Measurements from ENCODE around the gene HOXB1. TPM values are rescaled to one million over a fixed set of nuclear protein-coding genes. Genes with fewer than 3 reads are reported as not detected.

Gene HOXB1
- total RNA-seq, 1 experiment from 2014 or later = not detected

DNA sequence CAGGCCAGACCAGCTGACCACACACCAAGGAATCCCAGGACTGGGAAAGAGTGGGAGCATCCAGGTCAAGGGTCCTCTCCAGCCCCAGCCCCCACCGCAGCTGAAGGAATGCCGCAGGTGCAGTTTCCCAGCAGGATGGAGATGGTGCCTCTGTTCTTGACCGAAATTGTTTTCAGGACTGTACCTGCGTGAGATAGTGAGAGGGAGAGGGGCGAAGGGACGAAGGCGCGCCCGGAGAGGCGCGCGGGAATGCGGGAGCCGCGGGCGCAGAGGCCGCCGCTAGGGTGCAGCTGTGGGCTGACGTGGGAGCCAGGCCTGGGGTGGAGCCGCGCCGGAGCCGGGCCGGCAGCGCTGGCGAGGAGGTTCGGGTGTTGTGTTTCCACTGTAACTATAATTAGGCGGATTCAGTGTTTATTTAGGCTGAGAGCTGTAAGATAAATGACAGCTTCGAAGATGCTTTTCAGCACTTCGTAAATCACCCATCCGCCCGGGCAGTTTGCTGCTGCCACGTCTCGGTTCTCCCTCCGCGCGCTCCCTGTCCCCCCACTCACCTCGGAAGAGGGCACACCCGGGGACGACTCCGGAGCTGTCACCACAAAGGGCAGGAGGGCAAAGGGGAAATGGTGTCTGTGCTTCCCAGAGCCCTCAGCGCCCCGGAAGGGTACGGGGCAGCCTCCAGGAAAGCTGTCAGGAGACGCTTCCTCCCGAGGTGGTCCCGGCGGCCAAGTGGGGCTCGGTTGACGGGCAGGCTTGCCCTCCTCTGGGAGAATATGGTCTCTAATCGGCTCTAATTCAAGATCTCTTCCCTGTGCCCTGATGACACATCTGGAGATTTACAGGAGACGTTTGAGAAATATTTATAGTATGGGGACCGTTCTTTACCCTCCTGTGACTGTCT, 38.2 kb downstream of the HOXB1 start:
- no TSS peak for BruUV-seq (replicated peaks)
- Histone ChIP-seq H3K79me2 (ENCODE audit: low read depth) (no peaks in the 10 kb centered on the region), H3K9me3 (ENCODE audit: insufficient read depth, low read depth) (no peaks in the 10 kb centered on the region), H3K4me3 (peak overlapping the region; percentile 51; the same call in 1 of the 2 replicates), H2AFZ (peak overlapping the region; percentile 78; the same call in 1 of the 2 replicates), H4K20me1 (ENCODE audit: insufficient read depth) (no peaks in the 10 kb centered on the region), H3K27me3 (ENCODE audit: insufficient read depth, low read depth) (no peaks in the 10 kb centered on the region), H3K4me1 (replicated peaks; ENCODE audit: insufficient read depth) (peaks cover 64% of the 10 kb centered on the region), H3K36me3 (ENCODE audit: low read depth) (no peaks in the 10 kb centered on the region), H3K4me2 (peak overlapping the region; percentile 85), H3F3A (ENCODE audit: insufficient read depth, low read depth) (peaks cover 37% of the 10 kb centered on the region), H3K9me2 (ENCODE audit: insufficient read depth) (no peaks in the 10 kb centered on the region), H3K27ac (no peak overlapping the region)
- intact Hi-C loops (cut with micrococcal nuclease; ENCODE audit: unreplicated experiment) = no loop called here
- TF ChIP-seq EZH2 (IDR thresholded peaks at IDR 0.05; ENCODE audit: low read depth) = no peak
- TF ChIP-seq, protein P1, sequence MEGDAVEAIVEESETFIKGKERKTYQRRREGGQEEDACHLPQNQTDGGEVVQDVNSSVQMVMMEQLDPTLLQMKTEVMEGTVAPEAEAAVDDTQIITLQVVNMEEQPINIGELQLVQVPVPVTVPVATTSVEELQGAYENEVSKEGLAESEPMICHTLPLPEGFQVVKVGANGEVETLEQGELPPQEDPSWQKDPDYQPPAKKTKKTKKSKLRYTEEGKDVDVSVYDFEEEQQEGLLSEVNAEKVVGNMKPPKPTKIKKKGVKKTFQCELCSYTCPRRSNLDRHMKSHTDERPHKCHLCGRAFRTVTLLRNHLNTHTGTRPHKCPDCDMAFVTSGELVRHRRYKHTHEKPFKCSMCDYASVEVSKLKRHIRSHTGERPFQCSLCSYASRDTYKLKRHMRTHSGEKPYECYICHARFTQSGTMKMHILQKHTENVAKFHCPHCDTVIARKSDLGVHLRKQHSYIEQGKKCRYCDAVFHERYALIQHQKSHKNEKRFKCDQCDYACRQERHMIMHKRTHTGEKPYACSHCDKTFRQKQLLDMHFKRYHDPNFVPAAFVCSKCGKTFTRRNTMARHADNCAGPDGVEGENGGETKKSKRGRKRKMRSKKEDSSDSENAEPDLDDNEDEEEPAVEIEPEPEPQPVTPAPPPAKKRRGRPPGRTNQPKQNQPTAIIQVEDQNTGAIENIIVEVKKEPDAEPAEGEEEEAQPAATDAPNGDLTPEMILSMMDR (conservative IDR thresholded peaks at IDR 0.05) = peak; percentile 72
- POLR2A ChIA-PET (ENCODE audit: unreplicated experiment) = interaction anchor here (0.5 to 0.7 kb wide), 2 partner anchors 64 to 109 kb away, joined by 3 to 19 read pairs; no protein-coding TSS in a partner anchor
- DNase-seq = peak; percentile 50 to 59
- CTCF ChIA-PET = interaction anchor here (1.2 kb wide), 1 partner anchor 122 kb away, joined by 4 read pairs; no protein-coding TSS in a partner anchor

DNA sequence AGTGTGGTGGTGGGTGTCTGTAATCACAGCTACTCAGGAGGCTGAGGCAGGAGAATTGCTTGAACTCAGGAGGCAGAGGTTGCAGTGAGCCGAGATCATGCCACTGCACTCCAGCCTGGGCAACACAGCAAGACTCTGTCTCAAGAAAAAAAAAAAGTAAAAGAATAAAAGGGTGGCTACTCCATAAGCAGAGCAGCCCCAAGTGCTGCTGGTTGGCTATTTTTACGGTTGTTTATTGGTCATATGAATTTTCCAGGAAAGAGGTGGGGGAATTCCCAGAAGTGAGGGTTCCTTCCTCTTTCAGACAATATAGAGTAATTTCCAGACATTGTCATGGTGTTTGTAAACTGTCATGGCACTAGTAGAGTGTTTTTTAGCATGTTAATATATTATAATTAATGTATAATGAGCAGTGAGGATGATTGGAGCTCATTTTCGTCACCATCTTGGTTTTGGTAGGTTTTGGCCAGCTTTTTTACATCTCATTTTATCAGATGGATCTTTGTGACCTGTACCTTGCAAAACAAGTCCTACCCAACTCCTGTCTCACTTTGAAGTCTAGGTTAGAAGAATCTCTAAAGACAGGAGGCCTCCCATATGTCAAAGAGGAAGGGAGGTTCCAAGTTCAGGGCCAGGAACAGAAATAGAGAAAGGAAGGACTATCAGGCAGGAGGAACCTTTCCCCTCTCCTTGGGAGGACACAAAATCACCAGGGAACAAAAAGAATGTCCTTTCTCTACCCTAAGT, 39.1 kb downstream of the HOXB1 start:
- no TSS peak for BruUV-seq (replicated peaks)
- ChIA-PET CTCF (no interaction called here), POLR2A (ENCODE audit: unreplicated experiment) (no interaction called here)
- no peak for TF ChIP-seq EZH2 (IDR thresholded peaks at IDR 0.05; ENCODE audit: low read depth)
- TF ChIP-seq, protein P1 (conservative IDR thresholded peaks at IDR 0.05) = no peak
- Histone ChIP-seq H3K9me3 (ENCODE audit: insufficient read depth, low read depth) (no peaks in the 10 kb centered on the region), H3F3A (ENCODE audit: insufficient read depth, low read depth) (peaks cover 28% of the 10 kb centered on the region), H4K20me1 (ENCODE audit: insufficient read depth) (no peaks in the 10 kb centered on the region), H3K79me2 (ENCODE audit: low read depth) (no peaks in the 10 kb centered on the region), H3K27me3 (ENCODE audit: insufficient read depth, low read depth) (no peaks in the 10 kb centered on the region), H3K4me3 (no peak overlapping the region), H3K9me2 (ENCODE audit: insufficient read depth) (no peaks in the 10 kb centered on the region), H2AFZ (no peak overlapping the region), H3K4me1 (replicated peaks; ENCODE audit: insufficient read depth) (peaks cover 55% of the 10 kb centered on the region), H3K36me3 (ENCODE audit: low read depth) (no peaks in the 10 kb centered on the region), H3K4me2 (no peak overlapping the region), H3K27ac (no peak overlapping the region)
- DNase-seq = no peak
- intact Hi-C loops (cut with micrococcal nuclease; ENCODE audit: unreplicated experiment) = no loop called here

GRCh38 chr17:48490451-48490892, 40.3 kb downstream of the HOXB1 start:
- Histone ChIP-seq H3K36me3 (ENCODE audit: low read depth) (no peaks in the 10 kb centered on the region), H3K9me2 (ENCODE audit: insufficient read depth) (no peaks in the 10 kb centered on the region), H2AFZ (no peak overlapping the region), H3K4me1 (replicated peaks; ENCODE audit: insufficient read depth) (peaks cover 42% of the 10 kb centered on the region), H3K27me3 (ENCODE audit: insufficient read depth, low read depth) (no peaks in the 10 kb centered on the region), H3K4me3 (no peak overlapping the region), H3K27ac (no peak overlapping the region), H3K4me2 (no peak overlapping the region), H3F3A (ENCODE audit: insufficient read depth, low read depth) (peaks cover 24% of the 10 kb centered on the region; the same call in 1 of the 2 replicates), H3K79me2 (ENCODE audit: low read depth) (no peaks in the 10 kb centered on the region), H3K9me3 (ENCODE audit: insufficient read depth, low read depth) (no peaks in the 10 kb centered on the region), H4K20me1 (ENCODE audit: insufficient read depth) (no peaks in the 10 kb centered on the region)
- CTCF ChIA-PET = interaction anchor here (0.5 kb wide), 1 partner anchor 139 kb away, joined by 6 read pairs; no protein-coding TSS in a partner anchor
- POLR2A ChIA-PET (ENCODE audit: unreplicated experiment) = no interaction called here
- no peak for DNase-seq
- BruUV-seq (replicated peaks) = no TSS peak
- TF ChIP-seq, protein P1 (conservative IDR thresholded peaks at IDR 0.05) = no peak
- TF ChIP-seq EZH2 (IDR thresholded peaks at IDR 0.05; ENCODE audit: low read depth) = no peak
- intact Hi-C loops (cut with micrococcal nuclease; ENCODE audit: unreplicated experiment) = no loop called here

Measured in PC-9 (cell line).